Epithelial cell of proximal tubule (primary cell): ENCODE results near the gene C3orf49. TPM values are rescaled to one million over a fixed set of nuclear protein-coding genes. Genes with fewer than 3 reads are reported as not detected.

Experiments used
- DNase-seq: peaks from one replicate; pipeline ENCODE4 v3.0.0-alpha.2; 2011; ENCODE audit warnings: low read depth
- H3K4me3 ChIP-seq: 2 replicates; pipeline ENCODE4 v1.5.1; 2011; ENCODE audit warnings: low read depth, mild to moderate bottlenecking, low read length
- CTCF ChIP-seq: conservative IDR thresholded peaks from 2 replicates; pipeline ENCODE4 v1.5.1; 2012; ENCODE audit warnings: low read depth, mild to moderate bottlenecking, low read length
- total RNA-seq: library from RNA; depleted of rRNA; stranded (reverse); fragments of >200 nt; gene quantifications from 2 replicates; pipeline ENCODE4 v1.2.3, GENCODE V29; 2015

C3orf49 gene
- total RNA-seq, 1 donor from 2014 or later = not detected

GRCh38 chr3:63877737-63878393 is 58.8 kb downstream of the C3orf49 start:
- TF ChIP-seq CTCF = no peak
- no peak overlapping the region for H3K4me3 ChIP-seq

GRCh38 chr3:63878394-63879060 is 59.4 kb downstream of the C3orf49 start:
- no peak overlapping the region for H3K4me3 ChIP-seq
- TF ChIP-seq CTCF = no peak
- DNase-seq = no peak

More at GRCh38 chr3:63877737-63878393, 58.8 kb downstream of the C3orf49 start:
- DNase-seq = no peak

GRCh38 chr3:63880653-63881052 is 61.6 kb downstream of the C3orf49 start:
- TF ChIP-seq CTCF = no peak
- no peak overlapping the region for H3K4me3 ChIP-seq
- no peak for DNase-seq

- DNase-seq = no peak
- H3K4me3 ChIP-seq = no peak overlapping the region
- TF ChIP-seq CTCF = no peak
These were observed 67.8 kb downstream of the C3orf49 start for GRCh38 chr3:63886858-63887257.

- no peak for TF ChIP-seq CTCF
- DNase-seq = no peak
- H3K4me3 ChIP-seq = no peak overlapping the region
These were observed 72.4 kb downstream of the C3orf49 start for GRCh38 chr3:63891518-63891917.

GRCh38 chr3:63892773-63893352 is 73.8 kb downstream of the C3orf49 start:
- no peak for DNase-seq
- no peak overlapping the region for H3K4me3 ChIP-seq
- TF ChIP-seq CTCF = no peak
